Measurements from ENCODE around the gene DLG2.

GRCh38 chr11:85541683-85542082 lies 85.5 kb downstream of the DLG2 start:
- TF ChIP-seq POLR2A (IDR thresholded peaks at IDR 0.05) = no peak
- TF ChIP-seq EP300 (IDR thresholded peaks at IDR 0.05) = no peak
- TF ChIP-seq CTCF (IDR thresholded peaks at IDR 0.05) = no peak

Measured in ovary (tissue), 3 donors.